Cardiac muscle cell (in vitro differentiated cells and primary cell): ENCODE results near the gene UBE2E3. TPM values are rescaled to one million over a fixed set of nuclear protein-coding genes. Genes with fewer than 3 reads are reported as not detected.

Source experiments
- DNase-seq, 2 donors: peaks; one replicate each; pipeline versions ENCODE4 v3.0.0 to v3.0.0-alpha.2; 2010 to 2017; ENCODE audit warnings: low read depth in 1 of 2, low spot score in 1 of 2
- H3K27ac ChIP-seq: fragments of 200-600 bp; sonication (generic); 2 replicates; pipeline ENCODE4 v1.5.1; 2016
- H3K27me3 ChIP-seq: fragments of 200-600 bp; sonication (generic); 2 replicates; pipeline ENCODE4 v1.6.0; 2016; ENCODE audit warnings: control low read depth
- H3K36me3 ChIP-seq: fragments of 200-600 bp; sonication (generic); 2 replicates; pipeline ENCODE4 v1.5.1; 2016; ENCODE audit warnings: control low read depth
- H3K4me1 ChIP-seq: fragments of 200-600 bp; sonication (generic); 2 replicates; pipeline ENCODE4 v1.8.1; 2017; ENCODE audit warnings: low read depth, mild to moderate bottlenecking, mixed run types
- H3K4me3 ChIP-seq: fragments of 200-600 bp; sonication (generic); 2 replicates; pipeline ENCODE4 v1.5.1; 2016; ENCODE audit warnings: mild to moderate bottlenecking
- H3K9me3 ChIP-seq: fragments of 200-600 bp; sonication (generic); 2 replicates; pipeline ENCODE4 v1.5.1; 2017; ENCODE audit warnings: low read depth, mild to moderate bottlenecking, control low read depth
- polyA plus RNA-seq: library from polyadenylated mRNA; unstranded; fragments of >200 nt; fragmentation: Nextera tagmentation; extraction: Ambion mirVana; gene quantifications from 2 replicates; pipeline ENCODE4 v1.2.1, GENCODE V29; 2016
- total RNA-seq: library from RNA; depleted of rRNA; stranded (reverse); fragments of >200 nt; gene quantifications from 2 replicates; pipeline ENCODE4 v1.2.3, GENCODE V29; 2016
- TF ChIP-seq, protein P1 (sequence below): IDR thresholded peaks from 2 replicates; pipeline ENCODE4 v1.5.1; 2012; ENCODE audit warnings: low read depth, mild to moderate bottlenecking, low read length

UBE2E3 gene
- total and polyA plus RNA-seq, 2 experiments from 2014 or later = 128 to 202 TPM

DNA sequence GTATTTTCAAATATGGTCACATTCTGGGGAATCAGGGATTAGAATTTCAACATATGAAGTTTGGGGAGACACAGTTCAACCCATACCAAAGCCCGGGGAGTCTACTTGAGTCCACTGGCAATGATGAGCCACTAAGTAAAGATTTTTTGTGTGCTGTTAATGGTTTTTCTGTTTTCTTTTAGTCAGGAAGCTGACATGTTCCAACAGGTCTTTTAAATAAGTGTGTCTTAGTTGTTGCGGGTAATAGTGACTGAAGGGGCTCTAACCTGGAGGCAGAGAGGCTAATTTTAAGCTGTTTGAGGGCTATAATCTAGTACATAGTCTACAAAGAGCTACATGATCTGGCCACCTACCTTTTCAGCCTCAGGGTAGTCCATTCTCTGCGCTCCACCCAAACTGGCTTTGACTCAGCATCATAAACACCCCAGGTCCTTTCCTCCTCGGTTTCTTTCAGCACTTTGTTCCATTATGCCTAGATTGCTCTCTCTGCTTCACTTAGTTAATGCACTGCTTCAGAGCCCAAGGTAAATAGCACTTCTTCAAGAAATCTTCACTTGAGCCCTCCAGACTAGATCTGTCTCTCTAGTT lies 17.6 kb upstream of the UBE2E3 start:
- Histone ChIP-seq H3K27me3 (no peaks in the 10 kb centered on the region), H3K4me3 (no peak overlapping the region), H3K9me3 (no peaks in the 10 kb centered on the region), H3K27ac (no peak overlapping the region), H3K4me1 (no peaks in the 10 kb centered on the region), H3K36me3 (no peaks in the 10 kb centered on the region)
- TF ChIP-seq, protein P1, sequence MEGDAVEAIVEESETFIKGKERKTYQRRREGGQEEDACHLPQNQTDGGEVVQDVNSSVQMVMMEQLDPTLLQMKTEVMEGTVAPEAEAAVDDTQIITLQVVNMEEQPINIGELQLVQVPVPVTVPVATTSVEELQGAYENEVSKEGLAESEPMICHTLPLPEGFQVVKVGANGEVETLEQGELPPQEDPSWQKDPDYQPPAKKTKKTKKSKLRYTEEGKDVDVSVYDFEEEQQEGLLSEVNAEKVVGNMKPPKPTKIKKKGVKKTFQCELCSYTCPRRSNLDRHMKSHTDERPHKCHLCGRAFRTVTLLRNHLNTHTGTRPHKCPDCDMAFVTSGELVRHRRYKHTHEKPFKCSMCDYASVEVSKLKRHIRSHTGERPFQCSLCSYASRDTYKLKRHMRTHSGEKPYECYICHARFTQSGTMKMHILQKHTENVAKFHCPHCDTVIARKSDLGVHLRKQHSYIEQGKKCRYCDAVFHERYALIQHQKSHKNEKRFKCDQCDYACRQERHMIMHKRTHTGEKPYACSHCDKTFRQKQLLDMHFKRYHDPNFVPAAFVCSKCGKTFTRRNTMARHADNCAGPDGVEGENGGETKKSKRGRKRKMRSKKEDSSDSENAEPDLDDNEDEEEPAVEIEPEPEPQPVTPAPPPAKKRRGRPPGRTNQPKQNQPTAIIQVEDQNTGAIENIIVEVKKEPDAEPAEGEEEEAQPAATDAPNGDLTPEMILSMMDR = no peak
- DNase-seq = no peak

DNA sequence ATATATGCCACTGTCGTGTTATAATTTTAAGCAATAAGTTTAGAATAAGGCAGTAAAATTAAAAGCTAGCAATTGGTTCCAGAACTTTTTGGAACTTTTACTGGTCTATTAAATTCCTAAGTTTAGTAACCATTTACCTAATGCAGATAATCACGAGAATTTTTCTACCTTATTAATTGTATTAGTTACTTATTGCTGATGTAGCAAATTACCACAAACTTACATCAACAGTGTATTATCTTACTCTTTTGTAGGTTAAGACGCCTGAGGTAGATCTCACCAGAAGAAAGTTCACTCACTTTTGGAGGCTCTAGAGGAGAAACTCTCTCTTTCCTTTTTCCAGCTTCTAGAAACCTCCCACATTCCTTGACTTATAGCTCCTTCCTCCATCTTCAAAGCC lies 14.0 kb upstream of the UBE2E3 start:
- DNase-seq = no peak
- TF ChIP-seq, protein P1 = no peak
- Histone ChIP-seq H3K27ac (no peak overlapping the region), H3K36me3 (no peaks in the 10 kb centered on the region), H3K4me1 (no peaks in the 10 kb centered on the region), H3K9me3 (no peaks in the 10 kb centered on the region), H3K27me3 (no peaks in the 10 kb centered on the region), H3K4me3 (no peak overlapping the region)

DNA sequence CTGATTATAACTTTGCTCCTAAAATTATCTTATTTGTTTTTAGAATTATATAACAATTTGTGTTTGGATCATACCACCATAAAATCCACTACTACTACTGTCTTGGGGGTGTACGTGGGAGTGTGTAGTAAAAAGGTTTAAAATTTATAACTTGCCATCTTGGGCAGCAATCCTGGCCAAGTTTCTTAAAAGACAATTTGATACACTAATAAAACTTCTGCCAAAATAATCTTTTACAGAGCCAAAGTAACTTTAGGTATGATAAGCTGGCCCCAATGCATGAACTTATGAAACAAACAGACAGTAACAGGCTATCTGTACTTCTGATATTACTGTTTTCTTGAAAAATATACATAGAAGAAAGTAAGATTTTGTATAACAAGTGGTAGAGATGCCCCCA lies 11.3 kb upstream of the UBE2E3 start:
- Histone ChIP-seq H3K9me3 (no peaks in the 10 kb centered on the region), H3K4me3 (no peak overlapping the region), H3K27ac (no peak overlapping the region), H3K27me3 (no peaks in the 10 kb centered on the region), H3K36me3 (no peaks in the 10 kb centered on the region), H3K4me1 (no peaks in the 10 kb centered on the region)
- no peak for DNase-seq
- TF ChIP-seq, protein P1 = no peak

DNA sequence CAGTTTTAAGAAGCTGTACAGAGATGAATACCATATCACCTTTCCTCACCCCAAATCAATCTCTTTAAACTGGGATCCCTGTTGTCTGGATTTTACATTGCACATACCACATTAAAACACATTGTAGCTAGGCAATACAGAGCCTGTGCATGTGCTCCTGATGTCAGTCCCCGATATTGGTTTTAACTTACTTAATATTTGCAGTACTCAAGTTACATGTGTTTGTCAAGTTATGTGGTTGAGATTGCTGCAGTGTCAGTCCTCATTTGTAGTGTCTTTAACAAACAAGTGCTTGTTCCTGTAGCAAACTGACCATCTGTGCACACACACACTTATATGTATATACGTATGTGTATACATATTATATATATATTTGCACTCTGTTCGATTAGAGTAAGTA lies 10.4 kb upstream of the UBE2E3 start:
- no peaks in the 10 kb centered on the region for H3K36me3 ChIP-seq

DNA sequence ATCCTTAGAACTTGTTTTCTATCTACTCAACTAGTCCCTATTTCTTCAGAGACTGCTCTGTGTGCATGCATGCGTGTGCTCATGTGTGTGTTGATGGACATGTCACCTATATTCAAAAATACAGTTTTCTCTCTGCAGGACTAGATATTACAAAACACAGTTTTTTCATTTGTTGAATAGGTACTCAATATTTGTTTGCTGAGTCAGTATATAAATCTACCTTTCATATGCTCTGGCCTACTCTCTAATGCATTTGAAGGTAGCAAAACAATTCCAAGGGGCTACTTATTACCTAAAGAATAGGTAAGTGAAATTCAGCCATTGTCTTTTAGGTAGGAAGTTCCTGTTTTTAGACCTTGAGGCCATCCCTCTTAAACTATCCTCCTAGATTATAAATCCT lies 8.6 kb upstream of the UBE2E3 start:
- Histone ChIP-seq H3K9me3 (no peaks in the 10 kb centered on the region), H3K4me3 (no peak overlapping the region), H3K27me3 (no peaks in the 10 kb centered on the region), H3K36me3 (no peaks in the 10 kb centered on the region), H3K27ac (no peak overlapping the region), H3K4me1 (no peaks in the 10 kb centered on the region)
- DNase-seq = no peak
- TF ChIP-seq, protein P1 = no peak

More for the DNA sequence above, 10.4 kb upstream of the UBE2E3 start:
- H3K4me1 ChIP-seq = no peaks in the 10 kb centered on the region
- no peaks in the 10 kb centered on the region for H3K27me3 ChIP-seq
- H3K27ac ChIP-seq = no peak overlapping the region
- no peak for DNase-seq
- H3K4me3 ChIP-seq = no peak overlapping the region
- TF ChIP-seq, protein P1 = no peak
- no peaks in the 10 kb centered on the region for H3K9me3 ChIP-seq

DNA sequence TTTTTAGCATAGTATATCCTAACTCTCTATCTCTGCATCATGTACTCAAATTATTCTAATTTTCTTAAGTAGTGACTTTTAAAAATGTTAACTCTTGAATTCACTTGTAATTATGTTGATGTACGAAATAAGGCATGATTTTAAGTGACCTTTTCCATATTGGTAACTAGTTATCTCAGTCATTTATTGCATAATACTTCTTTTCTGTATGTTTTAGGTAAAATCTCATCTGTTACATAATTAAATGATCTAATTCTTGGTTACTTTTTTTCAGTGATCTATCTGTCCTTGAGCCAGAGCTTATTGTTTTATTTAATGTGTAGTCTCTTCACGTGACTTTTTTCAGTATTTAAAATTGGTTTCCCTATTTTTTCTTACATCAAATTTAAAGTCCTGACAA lies 4.8 kb upstream of the UBE2E3 start:
- no peaks in the 10 kb centered on the region for H3K27me3 ChIP-seq
- no peak overlapping the region for H3K27ac ChIP-seq
- no peaks in the 10 kb centered on the region for H3K36me3 ChIP-seq
- no peaks in the 10 kb centered on the region for H3K4me1 ChIP-seq
- no peaks in the 10 kb centered on the region for H3K9me3 ChIP-seq
- TF ChIP-seq, protein P1 = no peak
- DNase-seq = no peak
- H3K4me3 ChIP-seq = no peak overlapping the region
